Skin epidermis (tissue), 12 donors: ENCODE results near the gene PTH1R.
A peak's percentile ranks its signal among the peaks of the same experiment; 100 is the strongest.

Experiments
- H3K27ac ChIP-seq, 21 experiments: fragments of 200-600 bp; sonication (generic) in 11 of 21; one replicate each; pipeline ENCODE4 v1.5.0; 2020; ENCODE audit warnings: mild to moderate bottlenecking in 3 of 21, inconsistent platforms in 2 of 21, moderate library complexity in 2 of 21
- H3K4me3 ChIP-seq, 7 experiments: fragments of 200-600 bp; sonication (generic) in 2 of 7; one replicate each; pipeline ENCODE4 v1.5.0; 2020; ENCODE audit warnings: inconsistent platforms in 2 of 7, mild to moderate bottlenecking in 2 of 7, moderate library complexity in 1 of 7

The PTH1R gene

GRCh38 chr3:46878781-46879436 is 1.4 kb downstream of the PTH1R start:
- Histone ChIP-seq H3K4me3 (no peak overlapping the region), H3K27ac (peak overlapping the region in 1 of 21 experiments; percentile 22)

DNA sequence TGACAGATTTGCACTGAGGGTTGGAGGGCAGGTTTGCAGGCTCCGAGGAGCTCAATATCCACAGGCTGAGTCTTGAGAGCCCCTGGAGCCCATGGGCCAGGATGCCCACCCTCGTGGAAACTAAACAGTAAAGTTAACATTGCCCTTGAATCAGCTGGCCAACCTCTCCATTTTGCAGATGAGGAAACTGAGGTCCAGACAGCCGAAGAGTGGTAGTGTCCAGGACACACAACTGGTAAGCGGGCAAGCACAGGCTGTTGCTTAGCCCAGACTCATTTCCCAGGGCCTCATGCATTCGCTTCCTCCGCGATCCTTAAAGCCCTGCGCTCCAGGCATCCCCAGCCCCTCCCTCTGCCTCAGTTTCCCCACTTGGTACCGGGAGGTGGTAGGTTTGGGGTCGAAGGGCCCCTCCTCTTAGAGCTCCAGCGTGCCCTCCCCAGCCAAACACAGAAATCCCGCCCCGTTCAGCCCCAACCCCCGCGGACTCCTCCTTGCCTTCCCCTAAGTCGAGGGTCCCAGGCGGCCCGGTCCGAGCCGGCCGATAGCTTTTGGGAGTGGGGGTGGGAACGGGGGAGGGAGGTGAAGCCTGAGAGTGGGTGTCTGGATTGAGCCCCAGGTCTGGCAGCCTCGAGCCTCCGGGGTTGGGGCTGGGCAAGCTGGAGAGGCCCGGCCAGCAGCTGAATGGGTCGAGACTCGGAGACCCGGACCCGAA is 3.5 kb downstream of the PTH1R start:
- H3K27ac ChIP-seq = peak overlapping the region in 18 of 21 experiments; percentile 35 to 87 (median 70)
- H3K4me3 ChIP-seq = peak overlapping the region; percentile 35 to 48 (median 43)

GRCh38 chr3:46881596-46882376 is 4.3 kb downstream of the PTH1R start:
- H3K4me3 ChIP-seq = peak overlapping the region; percentile 35 to 48 (median 43)
- peak overlapping the region in 20 of 21 experiments; percentile 35 to 87 (median 70) for H3K27ac ChIP-seq

DNA sequence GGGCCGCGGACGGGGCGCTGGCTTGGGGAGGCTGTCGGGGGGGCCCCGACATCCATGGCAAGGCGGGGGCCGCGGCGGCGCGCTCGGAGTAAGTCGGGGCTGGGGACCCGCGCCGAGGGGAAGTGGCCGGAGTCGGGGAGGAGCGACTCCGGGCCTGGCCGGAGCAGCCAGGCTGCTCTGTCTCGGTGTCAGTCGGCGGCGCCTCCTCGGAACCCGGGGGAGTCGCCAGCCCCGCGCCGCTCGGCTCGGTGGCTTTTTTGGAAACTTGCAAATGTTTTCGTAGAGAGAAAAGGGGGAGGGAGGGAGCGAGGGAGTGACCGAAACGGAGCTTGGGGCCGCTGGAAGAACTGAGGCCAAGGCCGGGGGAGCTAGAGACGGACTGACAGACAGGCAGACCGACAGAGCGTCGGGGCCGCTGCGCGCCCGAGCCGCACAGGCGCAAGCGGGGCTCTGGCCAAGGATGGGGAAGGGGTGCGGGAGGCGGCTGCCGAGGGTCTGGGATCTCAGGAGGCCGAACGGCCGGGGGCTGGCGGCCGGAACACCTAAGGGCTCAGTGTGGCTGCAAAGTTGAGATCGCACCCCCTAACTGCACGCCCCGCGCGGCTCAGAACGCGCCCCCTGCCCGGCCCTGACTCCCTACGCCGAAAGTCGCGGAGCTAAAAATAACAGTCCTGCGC is 5.0 kb downstream of the PTH1R start:
- H3K27ac ChIP-seq = peak overlapping the region in 20 of 21 experiments; percentile 18 to 87 (median 70)
- H3K4me3 ChIP-seq = peak overlapping the region; percentile 35 to 48 (median 43)

DNA sequence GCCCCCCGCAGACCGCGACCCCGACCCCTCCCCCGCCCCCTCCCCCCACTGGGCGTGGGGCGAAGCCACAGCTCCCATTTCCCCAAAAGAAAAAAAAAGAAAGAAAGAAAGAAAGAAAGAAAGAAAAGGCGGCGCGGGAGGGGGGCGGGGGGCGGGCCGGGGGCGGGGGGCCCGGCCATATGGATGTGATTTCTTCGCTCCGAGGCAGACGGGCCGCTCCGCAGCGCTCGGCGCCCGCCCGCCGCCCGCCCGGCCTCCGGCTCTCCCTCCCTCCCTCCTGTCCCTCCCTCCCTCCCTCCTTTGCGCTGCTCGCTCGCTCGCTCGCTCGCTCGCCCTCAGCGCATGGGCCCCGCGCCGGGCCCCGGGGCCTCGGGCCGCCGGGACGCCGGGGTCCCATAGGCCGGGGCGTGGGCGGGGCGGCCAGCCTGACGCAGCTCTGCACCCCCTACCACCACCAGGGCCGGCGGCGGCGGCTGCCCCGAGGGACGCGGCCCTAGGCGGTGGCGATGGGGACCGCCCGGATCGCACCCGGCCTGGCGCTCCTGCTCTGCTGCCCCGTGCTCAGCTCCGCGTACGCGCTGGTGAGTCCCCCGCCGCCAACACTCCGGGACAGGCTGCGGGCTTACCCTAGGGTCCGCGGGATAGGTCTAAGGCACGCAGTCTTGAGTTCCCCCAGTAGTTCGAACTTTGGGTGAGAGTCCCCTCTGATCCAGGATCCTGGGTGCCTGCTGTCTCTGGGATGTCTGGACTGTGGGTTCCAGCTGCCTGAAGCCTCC is 5.7 kb downstream of the PTH1R start:
- H3K27ac ChIP-seq = peak overlapping the region in 18 of 21 experiments; percentile 40 to 87 (median 74)
- H3K4me3 ChIP-seq = peak overlapping the region; percentile 35 to 48 (median 43)

- peak overlapping the region in 6 of 7 experiments; percentile 35 to 48 (median 42) for H3K4me3 ChIP-seq
- H3K27ac ChIP-seq = peak overlapping the region in 6 of 21 experiments; percentile 41 to 85 (median 78)
These were observed 6.3 kb downstream of the PTH1R start for GRCh38 chr3:46883830-46884185.

DNA sequence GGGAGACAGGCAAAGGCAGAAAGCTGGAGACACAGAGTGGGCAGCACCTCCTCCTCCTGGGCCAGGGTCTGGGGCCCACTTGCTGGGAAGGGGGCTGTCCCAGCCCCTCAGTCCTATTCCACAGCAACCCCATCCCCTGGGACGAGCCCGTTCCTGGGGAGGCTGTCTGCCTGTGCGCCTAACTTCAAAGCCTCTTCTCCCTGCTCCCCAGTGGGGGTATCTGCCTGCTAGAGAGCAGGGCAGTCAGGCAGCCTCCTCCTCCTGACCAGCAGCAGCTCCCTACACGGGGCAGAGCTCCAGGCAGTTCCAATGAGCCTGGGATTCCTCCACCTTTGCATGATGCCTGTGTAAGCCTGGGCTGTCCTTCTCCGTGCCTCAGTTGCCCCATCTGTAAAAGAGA is 6.9 kb downstream of the PTH1R start:
- Histone ChIP-seq H3K27ac (no peak overlapping the region), H3K4me3 (peak overlapping the region in 1 of 7 experiments; percentile 48)

DNA sequence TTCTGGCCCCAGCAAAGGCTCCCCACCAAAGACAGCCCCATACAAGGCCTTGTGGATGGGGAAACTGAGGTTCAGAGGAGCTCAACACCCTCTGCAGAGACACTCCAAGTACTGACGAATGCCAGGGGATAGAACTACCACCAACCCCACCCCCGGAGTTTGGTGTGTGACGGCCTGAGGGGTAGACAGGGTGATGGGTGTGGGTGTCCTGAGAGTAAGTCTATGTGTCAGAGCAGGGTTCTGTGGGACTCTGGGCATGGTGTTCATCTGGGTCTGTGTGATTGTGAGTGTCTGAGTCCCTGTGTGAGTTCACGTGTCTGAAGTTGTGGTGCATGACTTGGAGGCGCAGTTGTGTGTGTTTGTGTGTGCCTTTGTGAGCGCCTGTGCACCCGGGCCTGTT is 7.4 kb downstream of the PTH1R start:
- no peak overlapping the region for H3K4me3 ChIP-seq

DNA sequence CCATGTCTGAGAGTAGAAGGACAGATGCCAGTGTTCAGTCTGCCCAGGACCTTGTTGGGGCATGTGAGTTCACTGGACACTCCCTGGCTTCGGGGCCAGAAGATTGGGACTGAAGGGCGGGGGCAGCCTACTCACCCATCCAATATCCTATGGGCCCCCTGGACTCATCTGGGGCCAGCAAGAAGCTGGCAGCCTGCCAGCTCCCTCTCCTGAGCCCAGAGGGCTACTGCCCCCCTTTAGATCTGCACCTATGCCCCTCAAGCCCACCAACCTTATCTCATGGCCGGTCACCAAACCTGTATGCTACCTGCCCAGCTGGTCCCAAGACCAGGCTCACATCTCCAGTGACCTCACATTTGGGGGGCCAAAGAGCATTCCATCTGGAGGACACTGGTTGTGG is 8.1 kb downstream of the PTH1R start:
- Histone ChIP-seq H3K4me3 (no peak overlapping the region), H3K27ac (no peak overlapping the region)

More for the DNA sequence above, 7.4 kb downstream of the PTH1R start:
- no peak overlapping the region for H3K27ac ChIP-seq

DNA sequence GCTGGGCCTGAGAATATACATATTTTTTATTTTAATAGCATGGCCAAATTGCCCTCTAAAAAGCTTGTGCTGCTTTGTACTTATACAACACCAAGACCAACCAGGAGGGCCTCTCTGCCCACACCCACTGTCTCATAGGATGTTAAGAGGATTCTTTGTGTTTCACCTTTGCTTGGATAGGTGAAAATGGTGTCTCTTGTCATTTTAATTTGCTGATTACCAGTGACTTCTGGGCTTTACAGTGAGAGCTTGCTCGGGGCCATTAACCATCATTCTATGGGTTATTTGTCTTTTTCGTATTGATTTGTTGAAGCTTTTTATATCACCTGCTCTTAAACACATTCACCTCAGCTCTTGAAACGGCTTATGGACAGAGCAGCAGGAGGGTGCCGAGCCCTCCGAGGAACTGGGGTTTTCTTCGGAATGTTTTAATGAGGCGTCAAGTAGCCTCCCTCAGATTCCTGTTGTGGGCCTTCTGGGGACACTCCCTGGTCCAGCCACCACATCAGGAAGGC is 10.5 kb downstream of the PTH1R start:
- Histone ChIP-seq H3K4me3 (no peak overlapping the region), H3K27ac (no peak overlapping the region)

DNA sequence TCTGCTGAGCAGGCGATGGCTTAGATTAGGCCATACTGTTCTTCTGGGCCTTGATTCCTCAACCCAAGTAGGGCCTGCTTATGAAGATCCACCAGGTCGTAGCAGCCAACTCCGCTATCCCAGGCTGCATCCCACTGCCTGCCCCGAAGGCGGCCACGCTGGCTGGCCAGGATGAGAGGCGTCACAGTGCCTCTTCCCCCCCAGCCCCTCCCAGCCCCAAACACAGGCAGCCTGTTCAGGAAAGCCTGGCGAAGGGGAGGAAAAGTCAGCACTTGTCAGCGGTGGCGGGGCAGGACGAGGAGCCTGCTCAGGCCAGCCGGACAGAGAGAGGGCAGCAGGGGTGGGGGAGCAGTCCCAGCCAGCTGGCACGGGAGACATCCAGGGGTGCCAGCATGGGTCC is 11.2 kb downstream of the PTH1R start:
- no peak overlapping the region for H3K27ac ChIP-seq
- H3K4me3 ChIP-seq = no peak overlapping the region

DNA sequence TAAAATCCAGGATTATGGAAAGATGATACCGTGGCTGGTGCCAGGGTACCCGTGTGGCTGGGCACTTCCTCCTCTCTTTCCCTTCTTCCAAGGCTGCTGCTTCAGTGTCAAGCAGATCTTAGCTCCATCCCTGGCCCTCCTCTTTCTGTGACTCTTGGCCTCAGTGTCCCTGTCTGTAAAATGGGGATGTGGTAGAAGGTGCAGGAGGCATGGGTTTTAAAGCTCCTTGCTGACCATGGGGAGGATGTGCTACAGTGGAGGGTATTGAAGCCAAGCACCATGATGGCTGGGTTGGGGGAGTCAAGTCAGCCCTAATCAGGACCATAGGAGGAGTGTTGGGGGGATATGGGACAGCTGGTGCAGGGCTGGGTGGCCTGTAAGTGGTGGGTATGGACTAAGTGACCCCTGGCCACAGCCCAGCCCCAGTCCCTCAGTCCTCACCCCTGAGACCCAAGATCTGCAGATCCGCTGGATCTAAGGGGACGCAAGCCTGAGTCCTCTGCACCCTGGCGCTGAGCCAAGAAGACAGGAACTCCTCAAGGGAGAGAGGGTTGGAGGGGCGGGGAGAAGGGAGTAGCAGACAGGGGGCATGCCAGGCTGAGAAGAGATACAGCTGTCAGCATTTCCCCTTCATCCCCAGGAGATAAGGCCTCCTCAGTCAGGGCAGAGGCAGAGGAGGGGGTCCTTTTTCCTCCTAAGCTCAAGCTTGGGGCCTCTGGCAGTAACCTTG is 12.0 kb downstream of the PTH1R start:
- Histone ChIP-seq H3K27ac (no peak overlapping the region), H3K4me3 (no peak overlapping the region)

DNA sequence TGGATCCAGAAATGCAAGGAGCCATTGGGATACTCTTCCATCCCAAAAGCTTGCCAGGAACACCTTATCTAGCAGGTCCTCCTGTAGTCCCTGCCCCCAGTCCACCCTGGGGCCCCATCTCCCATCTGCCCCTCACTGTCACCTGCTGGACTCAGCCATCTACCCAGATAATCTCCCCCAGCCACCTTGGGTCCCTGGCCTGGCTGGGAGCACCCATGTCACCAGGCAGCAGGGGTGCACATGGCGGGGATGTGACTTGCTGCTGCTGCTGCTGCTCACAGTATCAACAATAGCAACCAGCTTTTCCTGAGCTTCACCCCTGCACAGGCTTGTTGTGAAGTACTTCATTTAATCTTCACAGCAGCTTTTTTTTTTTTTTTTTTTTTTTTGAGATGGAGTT is 12.6 kb downstream of the PTH1R start:
- no peak overlapping the region for H3K4me3 ChIP-seq
- H3K27ac ChIP-seq = no peak overlapping the region

DNA sequence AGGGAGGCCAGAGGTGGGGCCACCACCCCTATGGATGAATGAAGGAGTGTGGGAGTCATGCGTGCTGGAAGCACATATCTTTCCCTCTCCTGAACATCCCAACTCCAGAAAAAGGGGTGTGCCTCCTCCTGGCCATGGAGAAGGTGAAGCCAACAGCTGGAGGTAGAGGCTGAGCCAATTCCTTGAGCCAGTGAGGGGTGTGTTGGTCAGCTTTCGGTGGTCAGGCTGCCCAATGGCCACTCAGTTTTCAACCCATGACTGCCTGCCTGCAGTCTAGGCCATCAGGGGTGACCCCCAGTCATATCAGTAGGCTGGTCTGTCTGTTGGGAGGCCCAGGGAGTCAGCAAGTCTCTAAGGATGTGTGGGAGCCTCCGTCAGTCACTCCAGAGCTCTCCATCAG is 13.6 kb downstream of the PTH1R start:
- H3K27ac ChIP-seq = no peak overlapping the region
- H3K4me3 ChIP-seq = no peak overlapping the region

DNA sequence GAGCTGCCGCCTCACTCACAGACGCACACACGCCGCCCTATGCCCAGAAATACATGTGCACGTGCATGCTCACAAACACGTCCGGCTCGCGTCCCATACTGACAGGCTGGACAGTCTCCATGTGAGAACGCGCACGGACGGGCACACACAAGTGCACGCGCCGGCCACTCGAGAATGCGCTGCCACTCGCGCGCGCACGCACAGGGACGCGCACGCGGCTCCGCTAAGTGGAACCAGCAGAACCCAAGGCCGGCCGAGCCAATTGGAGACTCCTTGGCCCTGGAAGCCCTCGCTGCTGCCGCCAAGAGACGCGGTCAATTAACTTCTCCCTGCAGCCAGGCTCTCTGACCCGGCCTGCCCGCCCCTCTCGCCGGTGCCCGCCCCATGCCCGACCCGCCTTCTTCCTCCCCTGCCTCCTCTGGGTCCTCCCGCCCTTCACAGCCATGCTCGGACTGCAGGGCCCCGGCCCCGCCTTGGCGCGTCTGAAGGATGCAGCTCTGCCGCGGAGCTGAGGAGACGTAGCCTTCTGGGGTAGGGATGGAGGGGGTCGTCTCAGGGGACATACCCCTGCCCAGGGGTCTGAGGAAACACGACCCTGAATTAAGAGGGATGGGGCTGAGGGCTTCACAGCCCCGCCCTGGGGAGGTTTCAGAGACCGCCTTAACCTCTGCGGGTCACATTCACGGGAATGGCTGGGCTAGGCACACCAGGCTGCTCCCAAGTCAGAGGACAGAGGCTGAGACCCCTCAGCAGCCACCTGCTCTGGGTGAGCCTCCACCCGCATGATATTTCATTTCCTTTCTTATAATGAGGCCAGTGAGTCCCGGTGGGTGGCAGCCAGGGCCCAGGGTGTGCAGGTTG is 15.0 kb downstream of the PTH1R start:
- H3K27ac ChIP-seq = no peak overlapping the region
- H3K4me3 ChIP-seq = peak overlapping the region; percentile 9 to 33 (median 15)

DNA sequence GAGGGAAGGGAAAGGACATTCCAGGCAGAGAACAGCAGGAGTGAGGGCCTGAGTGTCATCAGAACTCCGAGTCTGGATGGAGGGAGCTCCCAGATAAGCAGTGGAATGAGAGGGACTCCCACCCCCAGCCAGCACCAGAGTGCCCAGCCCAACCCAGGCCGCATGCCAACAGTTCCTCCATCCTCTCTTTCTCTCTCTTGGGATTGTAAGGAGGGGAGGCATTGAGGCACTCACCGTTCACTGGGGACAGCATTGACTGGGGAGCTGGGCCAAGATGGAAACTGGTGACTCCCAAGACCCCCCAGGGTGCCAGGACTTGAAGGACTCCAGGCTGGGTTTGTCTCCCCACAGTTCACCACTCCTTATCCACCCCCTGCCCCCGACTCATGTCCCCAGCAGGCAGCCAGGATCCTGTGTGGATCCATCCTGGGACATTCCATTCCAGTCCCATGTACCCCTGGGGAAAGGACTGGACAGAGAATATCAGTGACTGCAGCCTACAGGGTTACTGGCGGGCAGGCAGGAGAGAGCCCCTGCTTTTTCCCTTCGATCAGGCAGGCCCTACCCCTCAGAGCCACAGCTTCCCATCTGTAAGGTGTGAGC is 15.7 kb downstream of the PTH1R start:
- Histone ChIP-seq H3K27ac (no peak overlapping the region), H3K4me3 (no peak overlapping the region)

GRCh38 chr3:46893763-46894162 is 16.2 kb downstream of the PTH1R start:
- H3K27ac ChIP-seq = no peak overlapping the region
- H3K4me3 ChIP-seq = no peak overlapping the region
